Daoy (cell line): ENCODE measurements around the gene EGLN2. TPM values are rescaled to one million over a fixed set of nuclear protein-coding genes. Genes with fewer than 3 reads are reported as not detected.
"Not testable (repeated sequence)": the region's sequence is repeated elsewhere in the genome, so short reads cannot be mapped to it uniquely, and the experiment has no call there.

Experiments used
- DNase-seq: peaks from one replicate; pipeline ENCODE4 v3.0.0-alpha.2; 2015; ENCODE audit warnings: low read depth
- total RNA-seq: library from RNA; depleted of rRNA; stranded (reverse); fragments of >200 nt; shearing (Covaris generic); gene quantifications from 2 replicates; pipeline ENCODE4 v1.2.3, GENCODE V29; 2014; rRNA removed

Gene EGLN2
- total RNA-seq, 1 experiment from 2014 or later, result 46.0 TPM

DNA sequence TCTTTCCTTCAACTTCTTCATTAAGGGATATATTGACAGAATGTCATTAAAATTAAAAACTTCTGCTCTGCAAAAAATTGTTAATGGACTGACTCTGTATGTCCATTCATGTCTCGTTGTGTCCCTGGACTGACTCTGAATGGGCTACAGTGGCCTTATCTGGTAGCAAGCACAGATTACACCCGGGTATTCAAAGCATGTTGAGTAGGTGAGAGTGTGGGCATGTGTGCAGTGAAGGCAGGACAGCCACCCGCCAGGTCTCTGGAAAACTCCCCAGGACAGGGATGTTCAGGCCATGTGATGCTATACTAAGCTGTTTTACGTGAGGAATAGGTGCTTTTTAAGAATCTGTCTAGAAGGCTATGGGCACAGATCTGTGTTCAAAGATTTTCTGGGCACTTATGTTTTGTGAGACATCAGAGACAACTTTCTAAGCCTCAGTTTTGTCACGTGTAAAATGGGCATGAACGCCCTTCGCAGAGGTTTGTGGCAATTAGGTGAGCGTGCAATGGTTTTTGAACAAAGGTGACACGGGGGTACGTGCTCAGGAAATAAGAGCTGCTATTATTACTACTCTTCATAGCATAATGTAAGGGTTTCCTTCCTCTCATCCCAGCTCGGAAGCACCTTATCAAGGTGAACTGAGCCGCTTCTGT, 44.1 kb downstream of the EGLN2 start:
- not testable (repeated sequence) for DNase-seq

DNA sequence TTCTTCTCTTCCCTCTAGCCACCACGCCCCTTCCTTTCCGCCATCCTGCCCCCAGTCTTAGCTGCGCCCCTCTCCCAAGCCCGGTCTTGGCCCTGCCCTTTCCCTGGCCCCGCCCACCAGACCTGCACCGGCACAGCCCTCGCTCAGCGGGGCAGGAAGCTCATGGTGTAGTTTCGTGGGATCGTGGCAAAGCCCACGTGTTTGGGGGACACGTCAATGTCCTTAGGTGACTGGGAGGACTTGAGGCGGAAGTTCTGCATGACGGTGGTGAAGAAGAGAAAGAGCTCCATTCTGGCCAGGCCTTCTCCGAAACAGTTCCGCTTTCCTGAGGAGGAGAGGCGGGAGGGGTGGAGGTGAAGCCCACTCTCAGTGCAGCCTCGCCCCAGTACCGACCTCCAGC, 44.7 kb downstream of the EGLN2 start:
- DNase-seq, result not testable (repeated sequence)

- DNase-seq, result not testable (repeated sequence)
Observed at GRCh38 chr19:40846722-40847121, 47.7 kb downstream of the EGLN2 start.

DNA sequence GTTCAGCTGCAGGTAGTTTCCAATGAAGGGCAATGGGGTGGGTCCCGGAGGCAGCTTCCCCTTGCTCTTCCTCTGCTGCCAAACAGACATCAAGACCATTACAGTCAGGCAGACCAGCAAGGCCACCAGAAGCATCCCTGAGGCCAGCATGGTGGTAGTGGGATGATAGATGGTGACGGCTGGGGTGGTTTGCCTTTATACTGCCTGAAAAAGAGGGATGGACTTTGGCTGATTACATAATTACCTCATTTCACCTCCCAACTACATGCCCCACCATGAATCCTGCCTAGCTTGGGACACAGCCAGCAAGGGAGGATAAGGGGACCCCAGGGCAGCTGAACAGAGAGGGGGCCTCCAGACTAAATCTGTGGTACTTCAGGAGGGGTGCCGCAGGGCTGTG, 51.3 kb downstream of the EGLN2 start, which contains the start of gene CYP2A6:
Gene CYP2A6 (minus strand): TSS at position 171 of the 400 bp plus-strand sequence. CDS start 21 bp downstream, at position 150.
- DNase-seq, result not testable (repeated sequence)

DNA sequence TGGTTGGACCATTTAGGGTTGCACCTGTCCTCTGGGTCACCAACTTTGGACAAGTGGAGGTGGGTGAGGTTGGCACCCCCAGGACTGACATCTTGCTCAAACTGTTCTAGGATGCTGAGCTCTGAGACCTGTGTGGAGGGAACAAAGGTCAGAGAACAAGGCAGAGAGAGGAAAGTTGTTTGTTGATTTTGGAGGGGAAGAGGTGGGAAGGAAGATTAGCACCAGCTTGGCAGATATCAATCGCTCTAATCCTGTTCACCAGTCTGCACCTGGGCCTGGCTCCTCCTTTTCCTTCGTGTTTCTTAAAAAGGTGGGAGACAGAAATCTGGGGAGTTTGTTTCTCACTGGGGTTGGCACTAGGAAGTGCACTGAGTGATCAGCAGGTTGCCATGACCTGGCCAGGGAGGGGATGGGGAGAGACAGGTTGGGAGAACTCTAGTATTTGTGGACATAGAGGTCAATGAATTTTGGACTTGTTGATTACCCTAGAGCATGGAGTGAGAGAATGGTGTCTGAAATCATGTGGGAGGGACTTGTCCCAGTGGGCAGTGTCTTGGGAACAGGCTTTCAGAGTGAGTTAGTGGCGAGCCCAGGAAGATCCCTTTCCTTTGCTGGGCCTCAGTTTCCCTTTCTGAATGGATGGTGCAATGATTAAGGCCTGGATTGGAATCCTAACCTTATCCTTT, 53.6 kb downstream of the EGLN2 start:
- DNase-seq, result not testable (repeated sequence)

Other genes with a start within 250 kb of the EGLN2 start
- gene SHKBP1, start 222.3 kb upstream of the EGLN2 start, total RNA-seq, result 40.6 and 134 TPM in 2 replicates
- 16.4 and 26.0 TPM in 2 replicates for gene LTBP4, start 197.8 kb upstream of the EGLN2 start, total RNA-seq
- 16.4 and 22.7 TPM in 2 replicates for gene NUMBL, start 108.5 kb upstream of the EGLN2 start, total RNA-seq
- 20.0 and 31.0 TPM in 2 replicates for gene COQ8B, start 82.3 kb upstream of the EGLN2 start, total RNA-seq
- 4.9 and 5.3 TPM in 2 replicates for gene ITPKC, start 82.1 kb upstream of the EGLN2 start, total RNA-seq
- 0.51 TPM in 1 of 2 replicates, not detected in the other for gene ACTMAP, start 48.7 kb upstream of the EGLN2 start, total RNA-seq
- 64.1 and 71.0 TPM in 2 replicates for gene SNRPA, start 48.0 kb upstream of the EGLN2 start, total RNA-seq
- gene MIA, start 23.7 kb upstream of the EGLN2 start, total RNA-seq, result not detected in 2 replicates
- 32.4 and 34.4 TPM in 2 replicates for gene RAB4B, start 20.9 kb upstream of the EGLN2 start, total RNA-seq
- gene CYP2A6, start 51.3 kb downstream of the EGLN2 start, total RNA-seq, result not detected in 2 replicates
- not detected in 2 replicates for gene CYP2A7, start 83.0 kb downstream of the EGLN2 start, total RNA-seq
- gene CYP2B6, start 192.1 kb downstream of the EGLN2 start, total RNA-seq, result not detected in 2 replicates